Measurements from ENCODE around the gene DNM3.

DNM3 gene

DNA sequence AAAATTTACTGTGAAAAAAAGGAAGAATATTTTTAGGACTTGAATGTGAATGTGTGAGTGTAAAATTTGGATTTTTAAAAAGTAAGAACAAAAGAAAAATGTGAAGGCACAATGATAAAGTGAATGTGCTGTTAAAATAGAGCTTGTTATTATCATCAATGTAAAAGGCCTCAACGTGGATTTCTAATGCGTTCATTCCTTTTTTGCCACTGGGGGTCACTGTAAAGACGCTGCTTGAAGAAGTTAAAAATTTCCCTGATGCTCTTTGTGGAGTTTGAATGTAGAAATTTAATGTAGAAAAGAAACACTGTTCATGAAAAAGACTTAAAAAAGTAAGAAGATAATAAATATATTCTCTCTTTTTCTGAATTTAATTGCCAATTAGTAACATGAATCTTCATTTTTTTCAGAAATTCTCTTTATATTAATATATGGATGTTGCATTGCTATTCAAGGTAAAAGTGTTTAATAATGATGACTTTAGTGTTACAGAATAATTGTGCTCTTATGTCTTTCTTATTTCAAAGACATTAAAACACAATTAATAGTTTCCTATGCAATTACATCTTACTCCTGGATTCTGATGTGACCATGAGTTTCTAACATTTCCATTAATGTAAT is 161.5 kb downstream of the DNM3 start:
- no peak overlapping the region for H3K4me3 ChIP-seq (ENCODE audit: severe bottlenecking)
- H3K27me3 ChIP-seq (ENCODE audit: insufficient read depth, poor library complexity, severe bottlenecking) = no peaks in the 10 kb centered on the region
- DNase-seq (ENCODE audit: low spot score) (no peak), ATAC-seq (ENCODE audit: low read depth) (no peak)
- H3K27ac ChIP-seq (ENCODE audit: poor library complexity, severe bottlenecking) = no peak overlapping the region
- H3K4me1 ChIP-seq (ENCODE audit: insufficient read depth, poor library complexity, severe bottlenecking) = no peaks in the 10 kb centered on the region
- peak; percentile 90 for TF ChIP-seq CTCF (IDR thresholded peaks at IDR 0.05; ENCODE audit: poor library complexity, severe bottlenecking)
- no peaks in the 10 kb centered on the region for H3K9me3 ChIP-seq (ENCODE audit: severe bottlenecking)
- no peaks in the 10 kb centered on the region for H3K36me3 ChIP-seq (ENCODE audit: low read depth)

- no peak for TF ChIP-seq CTCF (IDR thresholded peaks at IDR 0.05; ENCODE audit: poor library complexity, severe bottlenecking)
- Histone ChIP-seq H3K9me3 (ENCODE audit: severe bottlenecking) (no peaks in the 10 kb centered on the region), H3K4me1 (ENCODE audit: insufficient read depth, poor library complexity, severe bottlenecking) (no peaks in the 10 kb centered on the region), H3K27me3 (ENCODE audit: insufficient read depth, poor library complexity, severe bottlenecking) (no peaks in the 10 kb centered on the region), H3K4me3 (ENCODE audit: severe bottlenecking) (no peak overlapping the region), H3K27ac (ENCODE audit: poor library complexity, severe bottlenecking) (no peak overlapping the region), H3K36me3 (ENCODE audit: low read depth) (no peaks in the 10 kb centered on the region)
- no peak for DNase-seq (ENCODE audit: low spot score)
- ATAC-seq (ENCODE audit: low read depth) = no peak
Observed at GRCh38 chr1:172003766-172004530, 162.7 kb downstream of the DNM3 start.

- no peak for TF ChIP-seq CTCF (IDR thresholded peaks at IDR 0.05; ENCODE audit: poor library complexity, severe bottlenecking)
- no peaks in the 10 kb centered on the region for H3K27me3 ChIP-seq (ENCODE audit: insufficient read depth, poor library complexity, severe bottlenecking)
Observed at GRCh38 chr1:172004671-172005070, 163.4 kb downstream of the DNM3 start.

GRCh38 chr1:172005856-172006255 is 164.6 kb downstream of the DNM3 start:
- Histone ChIP-seq H3K27ac (ENCODE audit: poor library complexity, severe bottlenecking) (no peak overlapping the region), H3K4me3 (ENCODE audit: severe bottlenecking) (no peak overlapping the region), H3K9me3 (ENCODE audit: severe bottlenecking) (no peaks in the 10 kb centered on the region), H3K27me3 (ENCODE audit: insufficient read depth, poor library complexity, severe bottlenecking) (no peaks in the 10 kb centered on the region), H3K4me1 (ENCODE audit: insufficient read depth, poor library complexity, severe bottlenecking) (no peaks in the 10 kb centered on the region), H3K36me3 (ENCODE audit: low read depth) (no peaks in the 10 kb centered on the region)
- no peak for TF ChIP-seq CTCF (IDR thresholded peaks at IDR 0.05; ENCODE audit: poor library complexity, severe bottlenecking)
- ATAC-seq (ENCODE audit: low read depth) (no peak; the same call in 2 of the 3 replicates), DNase-seq (ENCODE audit: low spot score) (no peak)

More at GRCh38 chr1:172004671-172005070, 163.4 kb downstream of the DNM3 start:
- ATAC-seq (ENCODE audit: low read depth) (no peak), DNase-seq (ENCODE audit: low spot score) (no peak)
- Histone ChIP-seq H3K27ac (ENCODE audit: poor library complexity, severe bottlenecking) (no peak overlapping the region), H3K4me3 (ENCODE audit: severe bottlenecking) (no peak overlapping the region), H3K4me1 (ENCODE audit: insufficient read depth, poor library complexity, severe bottlenecking) (no peaks in the 10 kb centered on the region), H3K36me3 (ENCODE audit: low read depth) (no peaks in the 10 kb centered on the region), H3K9me3 (ENCODE audit: severe bottlenecking) (no peaks in the 10 kb centered on the region)

- Histone ChIP-seq H3K4me3 (ENCODE audit: severe bottlenecking) (no peak overlapping the region), H3K9me3 (ENCODE audit: severe bottlenecking) (no peaks in the 10 kb centered on the region), H3K4me1 (ENCODE audit: insufficient read depth, poor library complexity, severe bottlenecking) (no peaks in the 10 kb centered on the region), H3K36me3 (ENCODE audit: low read depth) (no peaks in the 10 kb centered on the region), H3K27ac (ENCODE audit: poor library complexity, severe bottlenecking) (no peak overlapping the region), H3K27me3 (ENCODE audit: insufficient read depth, poor library complexity, severe bottlenecking) (no peaks in the 10 kb centered on the region)
- DNase-seq (ENCODE audit: low spot score) = no peak
- no peak for TF ChIP-seq CTCF (IDR thresholded peaks at IDR 0.05; ENCODE audit: poor library complexity, severe bottlenecking)
- no peak for ATAC-seq (ENCODE audit: low read depth)
Observed at GRCh38 chr1:172006660-172007059, 165.4 kb downstream of the DNM3 start.
